Fibroblast of lung (primary cell): ENCODE results near the gene MROH2A. TPM values are rescaled to one million over a fixed set of nuclear protein-coding genes. Genes with fewer than 3 reads are reported as not detected.

Source experiments
- DNase-seq, 2 donors: peaks; one replicate each; pipeline versions ENCODE4 v3.0.0 to v3.0.0-alpha.2; 2010; ENCODE audit warnings: low read depth in 2 of 2
- H2AFZ ChIP-seq: 2 replicates; pipeline ENCODE4 v1.5.1; 2012; ENCODE audit warnings: low read length, control low read depth, inconsistent platforms
- H3K27ac ChIP-seq: 2 replicates; pipeline ENCODE4 v1.5.1; 2011; ENCODE audit warnings: low read length, control low read depth; ENCODE audit not compliant: insufficient read depth
- H3K27me3 ChIP-seq: 2 replicates; pipeline ENCODE4 v1.5.1; 2011; ENCODE audit warnings: mild to moderate bottlenecking, low read length; ENCODE audit not compliant: control insufficient read depth, insufficient read depth
- H3K36me3 ChIP-seq: 2 replicates; pipeline ENCODE4 v1.5.1; 2011; ENCODE audit warnings: low read length; ENCODE audit not compliant: control insufficient read depth, insufficient read depth
- H3K4me1 ChIP-seq: 2 replicates; pipeline ENCODE4 v1.5.1; 2011; ENCODE audit warnings: low read length; ENCODE audit not compliant: control insufficient read depth, insufficient read depth; ENCODE audit errors: extremely low read depth
- H3K4me2 ChIP-seq: 2 replicates; pipeline ENCODE4 v1.5.1; 2011; ENCODE audit warnings: low read length, control low read depth; ENCODE audit not compliant: insufficient read depth; ENCODE audit errors: extremely low read depth
- H3K4me3 ChIP-seq, 4 experiments: fragments of 200-600 bp in 1 of 4; sonication (generic) in 1 of 4; replicated peaks in 1 of 4; 2 replicates each; pipeline ENCODE4 v1.5.1; 2011 to 2016; ENCODE audit warnings: low read length in 4 of 4, low read depth in 3 of 4, mild to moderate bottlenecking in 3 of 4, control low read depth in 2 of 4, inconsistent platforms in 1 of 4, mixed read lengths in 1 of 4; ENCODE audit not compliant: insufficient read depth in 1 of 4; ENCODE audit errors: control extremely low read depth in 1 of 4
- H3K79me2 ChIP-seq: 2 replicates; pipeline ENCODE4 v1.5.1; 2012; ENCODE audit warnings: mild to moderate bottlenecking, low read length, inconsistent platforms; ENCODE audit not compliant: control insufficient read depth, insufficient read depth
- H3K9ac ChIP-seq: 2 replicates; pipeline ENCODE4 v1.5.1; 2011; ENCODE audit warnings: mild to moderate bottlenecking, low read length, control low read depth; ENCODE audit not compliant: insufficient read depth
- H3K9me3 ChIP-seq: 2 replicates; pipeline ENCODE4 v1.5.1; 2012; ENCODE audit warnings: low read depth, low read length; ENCODE audit not compliant: control insufficient read depth, insufficient read depth
- H4K20me1 ChIP-seq: 2 replicates; pipeline ENCODE4 v1.5.1; 2011; ENCODE audit warnings: low read length; ENCODE audit not compliant: control insufficient read depth, insufficient read depth; ENCODE audit errors: extremely low read depth
- CTCF ChIP-seq, 2 donors: IDR thresholded peaks in 1 of 2; conservative IDR thresholded peaks in 1 of 2; 1 replicate in 1 of 2; 2 replicates in 1 of 2; pipeline ENCODE4 v1.5.1; 2011 to 2012; ENCODE audit warnings: low read length in 2 of 2, control low read depth in 1 of 2, inconsistent platforms in 1 of 2, low read depth in 1 of 2, mild to moderate bottlenecking in 1 of 2
- EZH2 ChIP-seq: IDR thresholded peaks from 2 replicates; pipeline ENCODE4 v1.5.1; 2012; ENCODE audit warnings: low read length, control low read depth, mild to moderate bottlenecking; ENCODE audit errors: missing control alignments
- polyA plus RNA-seq, 2 donors: library from polyadenylated mRNA; depleted of rRNA in 1 of 2; stranded (reverse) in 1 of 2; unstranded in 1 of 2; fragments of >200 nt; gene quantifications; 2 replicates each; pipeline ENCODE4 v1.2.1, GENCODE V29; 2011 to 2012; ENCODE audit warnings: missing spikeins in 1 of 2
- total RNA-seq: library from RNA; depleted of rRNA; stranded (reverse); fragments of >200 nt; gene quantifications from 2 replicates; pipeline ENCODE4 v1.2.1, GENCODE V29; 2014

The MROH2A gene
- total and polyA plus RNA-seq, 2 donors (not counting 1 experiment from before 2014, with no cell fraction given), result not detected

GRCh38 chr2:233818639-233819621 is 40.8 kb downstream of the MROH2A start:
- H4K20me1 ChIP-seq, result no peaks in the 10 kb centered on the region
- no peak overlapping the region for H2AFZ ChIP-seq
- H3K9ac ChIP-seq, result no peak overlapping the region
- H3K36me3 ChIP-seq, result no peaks in the 10 kb centered on the region
- H3K4me3 ChIP-seq, result no peak overlapping the region
- H3K27me3 ChIP-seq, result peaks cover 4% of the 10 kb centered on the region
- no peak overlapping the region for H3K4me2 ChIP-seq
- H3K4me1 ChIP-seq, result no peaks in the 10 kb centered on the region
- no peaks in the 10 kb centered on the region for H3K79me2 ChIP-seq
- no peak for TF ChIP-seq EZH2
- TF ChIP-seq CTCF (conservative IDR thresholded peaks at IDR 0.05 in 1 of 2, IDR thresholded peaks at IDR 0.05 in 1 of 2; ENCODE audit: low read depth in 1 of 2, low read length in 2 of 2), result no peak
- DNase-seq, result no peak
- no peaks in the 10 kb centered on the region for H3K9me3 ChIP-seq
- H3K27ac ChIP-seq, result no peak overlapping the region

- no peak overlapping the region for H3K4me3 ChIP-seq
- no peaks in the 10 kb centered on the region for H4K20me1 ChIP-seq
- peaks cover 4% of the 10 kb centered on the region for H3K27me3 ChIP-seq
- no peak overlapping the region for H3K9ac ChIP-seq
- H3K79me2 ChIP-seq, result no peaks in the 10 kb centered on the region
- DNase-seq, result no peak
- H2AFZ ChIP-seq, result no peak overlapping the region
- no peaks in the 10 kb centered on the region for H3K4me1 ChIP-seq
- H3K9me3 ChIP-seq, result no peaks in the 10 kb centered on the region
- H3K36me3 ChIP-seq, result no peaks in the 10 kb centered on the region
- TF ChIP-seq CTCF (conservative IDR thresholded peaks at IDR 0.05 in 1 of 2, IDR thresholded peaks at IDR 0.05 in 1 of 2; ENCODE audit: low read depth in 1 of 2, low read length in 2 of 2) (no peak), EZH2 (no peak)
- H3K27ac ChIP-seq, result no peak overlapping the region
- no peak overlapping the region for H3K4me2 ChIP-seq
Measured at GRCh38 chr2:233819884-233820773, 42.0 kb downstream of the MROH2A start.

GRCh38 chr2:233820774-233821105 is 42.6 kb downstream of the MROH2A start:
- Histone ChIP-seq H3K4me2 (no peak overlapping the region), H3K4me3 (no peak overlapping the region), H3K36me3 (no peaks in the 10 kb centered on the region), H2AFZ (no peak overlapping the region), H4K20me1 (no peaks in the 10 kb centered on the region), H3K27ac (no peak overlapping the region), H3K9me3 (no peaks in the 10 kb centered on the region), H3K4me1 (no peaks in the 10 kb centered on the region), H3K9ac (no peak overlapping the region), H3K79me2 (no peaks in the 10 kb centered on the region), H3K27me3 (peaks cover 4% of the 10 kb centered on the region)
- no peak for TF ChIP-seq EZH2
- TF ChIP-seq CTCF (conservative IDR thresholded peaks at IDR 0.05 in 1 of 2, IDR thresholded peaks at IDR 0.05 in 1 of 2; ENCODE audit: low read depth in 1 of 2, low read length in 2 of 2), result no peak
- DNase-seq, result no peak
